Measurements from ENCODE around the gene CHST1. TPM values are rescaled to one million over a fixed set of nuclear protein-coding genes. Genes with fewer than 3 reads are reported as not detected.

Gene CHST1
- total RNA-seq, 2 experiments from 2014 or later, result not detected

DNA sequence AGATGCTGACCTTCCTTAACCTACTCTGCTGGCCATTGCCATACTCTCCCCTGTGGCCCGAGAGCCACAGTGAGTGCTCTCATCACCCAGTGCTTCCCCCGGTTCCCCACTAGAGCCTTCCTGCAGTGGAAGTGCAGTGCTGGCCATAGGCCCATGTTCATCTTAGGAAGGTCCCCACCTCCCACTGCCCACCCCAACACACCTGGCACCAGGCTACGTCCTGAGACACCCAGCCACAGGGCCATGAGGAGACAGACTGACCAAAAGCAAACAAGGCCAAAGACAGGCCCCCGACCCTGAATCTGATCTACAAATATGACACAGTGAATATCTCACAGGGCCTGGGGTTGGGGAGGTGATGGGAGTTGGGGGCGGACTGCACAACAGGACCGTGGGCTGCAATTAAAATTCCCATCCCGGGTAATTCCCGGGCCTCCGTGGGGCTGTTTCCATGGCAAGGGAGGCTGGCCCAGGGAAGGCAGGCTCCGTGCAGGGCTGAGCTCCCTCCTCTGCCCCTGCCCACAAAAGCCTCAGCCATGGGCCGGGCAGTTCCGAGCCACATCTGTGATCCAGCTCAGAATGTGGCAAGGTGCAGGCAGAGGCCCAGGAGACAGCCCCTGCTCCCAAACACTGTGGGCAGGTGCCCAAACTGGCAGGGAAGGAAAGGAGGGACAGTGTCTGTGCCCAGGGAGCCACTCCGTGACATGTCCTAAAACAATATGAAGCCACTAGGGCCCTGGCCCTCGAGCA, 5.1 kb upstream of the CHST1 start:
- Histone ChIP-seq H3K4me2 (ENCODE audit: low read length) (no peak overlapping the region), H3K9me3 (ENCODE audit: low read length) (no peaks in the 10 kb centered on the region), H3K4me1 (ENCODE audit: insufficient read depth, low read length, poor library complexity, severe bottlenecking) (no peaks in the 10 kb centered on the region), H3K27ac (ENCODE audit: low read depth, low read length, poor library complexity, severe bottlenecking) (no peak overlapping the region), H2AFZ (ENCODE audit: low read length) (no peak overlapping the region), H3K79me2 (ENCODE audit: insufficient read depth, low read depth, low read length) (no peaks in the 10 kb centered on the region), H3K4me3 (ENCODE audit: low read depth, low read length, poor library complexity, severe bottlenecking) (no peak overlapping the region), H3K36me3 (ENCODE audit: insufficient read depth, low read length) (no peaks in the 10 kb centered on the region), H3K9me2 (ENCODE audit: insufficient read depth, low read length) (no peaks in the 10 kb centered on the region), H4K20me1 (ENCODE audit: insufficient read depth, low read length) (no peaks in the 10 kb centered on the region)
- intact Hi-C loops (cut with micrococcal nuclease; ENCODE audit: unreplicated experiment), result no loop called here
- DNase-seq (ENCODE audit: low spot score), result no peak
- BruUV-seq (replicated peaks), result no TSS peak
- no peak for TF ChIP-seq EZH2phosphoT487 (IDR thresholded peaks at IDR 0.05; ENCODE audit: borderline replicate concordance, low read depth, low read length)
- TF ChIP-seq, protein P1, sequence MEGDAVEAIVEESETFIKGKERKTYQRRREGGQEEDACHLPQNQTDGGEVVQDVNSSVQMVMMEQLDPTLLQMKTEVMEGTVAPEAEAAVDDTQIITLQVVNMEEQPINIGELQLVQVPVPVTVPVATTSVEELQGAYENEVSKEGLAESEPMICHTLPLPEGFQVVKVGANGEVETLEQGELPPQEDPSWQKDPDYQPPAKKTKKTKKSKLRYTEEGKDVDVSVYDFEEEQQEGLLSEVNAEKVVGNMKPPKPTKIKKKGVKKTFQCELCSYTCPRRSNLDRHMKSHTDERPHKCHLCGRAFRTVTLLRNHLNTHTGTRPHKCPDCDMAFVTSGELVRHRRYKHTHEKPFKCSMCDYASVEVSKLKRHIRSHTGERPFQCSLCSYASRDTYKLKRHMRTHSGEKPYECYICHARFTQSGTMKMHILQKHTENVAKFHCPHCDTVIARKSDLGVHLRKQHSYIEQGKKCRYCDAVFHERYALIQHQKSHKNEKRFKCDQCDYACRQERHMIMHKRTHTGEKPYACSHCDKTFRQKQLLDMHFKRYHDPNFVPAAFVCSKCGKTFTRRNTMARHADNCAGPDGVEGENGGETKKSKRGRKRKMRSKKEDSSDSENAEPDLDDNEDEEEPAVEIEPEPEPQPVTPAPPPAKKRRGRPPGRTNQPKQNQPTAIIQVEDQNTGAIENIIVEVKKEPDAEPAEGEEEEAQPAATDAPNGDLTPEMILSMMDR (conservative IDR thresholded peaks at IDR 0.05; ENCODE audit: low read length), result no peak
- ChIA-PET CTCF (ENCODE audit: unreplicated experiment) (no interaction called here), POLR2A (no interaction called here)

DNA sequence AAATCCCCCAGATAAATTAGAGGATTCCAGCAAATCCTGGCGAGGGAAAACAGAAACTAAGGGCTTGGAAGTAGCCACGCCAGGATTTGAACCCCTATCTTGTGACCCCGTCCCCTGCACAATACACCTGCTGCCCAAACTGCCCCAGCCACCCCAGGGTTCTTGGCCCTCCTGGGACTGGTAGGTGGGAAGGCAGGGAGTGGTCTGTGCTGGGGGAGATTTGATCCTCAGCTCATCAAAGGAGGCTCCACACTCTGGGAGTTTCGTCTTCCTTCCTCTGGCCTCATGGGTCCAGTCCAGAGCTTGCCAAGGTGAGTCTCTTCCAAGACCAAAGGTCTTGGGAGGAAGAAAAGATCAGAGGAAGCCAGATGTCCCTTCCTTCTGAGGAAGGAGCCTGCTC, 4.5 kb upstream of the CHST1 start:
- Histone ChIP-seq H3K79me2 (ENCODE audit: insufficient read depth, low read depth, low read length) (no peaks in the 10 kb centered on the region), H3K27ac (ENCODE audit: low read depth, low read length, poor library complexity, severe bottlenecking) (no peak overlapping the region), H3K36me3 (ENCODE audit: insufficient read depth, low read length) (no peaks in the 10 kb centered on the region), H2AFZ (ENCODE audit: low read length) (no peak overlapping the region), H3K9me2 (ENCODE audit: insufficient read depth, low read length) (no peaks in the 10 kb centered on the region), H3K4me2 (ENCODE audit: low read length) (no peak overlapping the region), H3K4me1 (ENCODE audit: insufficient read depth, low read length, poor library complexity, severe bottlenecking) (no peaks in the 10 kb centered on the region), H3K4me3 (ENCODE audit: low read depth, low read length, poor library complexity, severe bottlenecking) (no peak overlapping the region), H4K20me1 (ENCODE audit: insufficient read depth, low read length) (no peaks in the 10 kb centered on the region), H3K9me3 (ENCODE audit: low read length) (no peaks in the 10 kb centered on the region)
- BruUV-seq (replicated peaks), result no TSS peak
- TF ChIP-seq, protein P1 (conservative IDR thresholded peaks at IDR 0.05; ENCODE audit: low read length), result no peak
- no peak for TF ChIP-seq EZH2phosphoT487 (IDR thresholded peaks at IDR 0.05; ENCODE audit: borderline replicate concordance, low read depth, low read length)
- CTCF ChIA-PET (ENCODE audit: unreplicated experiment), result interaction anchor here (0.6 kb wide), 1 partner anchor 1704 kb away, joined by 3 read pairs; no protein-coding TSS in a partner anchor
- intact Hi-C loops (cut with micrococcal nuclease; ENCODE audit: unreplicated experiment), result no loop called here
- no peak for DNase-seq (ENCODE audit: low spot score)
- POLR2A ChIA-PET, result interaction anchor here (0.9 kb wide), 1 partner anchor 9 kb away, joined by 3 read pairs; no protein-coding TSS in a partner anchor

DNA sequence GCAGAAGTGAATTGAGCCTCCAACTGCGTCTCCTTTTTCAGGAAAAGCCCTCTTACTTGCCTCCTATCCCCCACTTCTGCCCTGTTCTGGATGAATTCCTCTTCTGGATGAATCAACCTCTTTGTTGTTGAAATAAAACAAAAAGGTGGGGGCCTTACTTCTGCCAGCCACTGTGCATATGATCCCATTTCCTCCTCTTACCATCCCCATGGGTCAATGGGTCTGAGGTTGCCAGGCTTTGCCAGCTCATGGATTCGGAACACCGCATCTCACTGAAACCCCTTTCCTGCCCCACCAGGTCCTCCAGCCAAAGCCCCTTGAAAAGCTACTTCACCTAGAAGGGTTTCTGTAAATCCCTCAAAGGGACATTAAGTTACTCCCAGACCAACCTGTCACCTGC, 3.7 kb upstream of the CHST1 start:
- intact Hi-C loops (cut with micrococcal nuclease; ENCODE audit: unreplicated experiment), result no loop called here
- CTCF ChIA-PET (ENCODE audit: unreplicated experiment), result interaction anchor here (0.6 kb wide), 1 partner anchor 1705 kb away, joined by 3 read pairs; no protein-coding TSS in a partner anchor
- no peaks in the 10 kb centered on the region for H3K9me3 ChIP-seq (ENCODE audit: low read length)
- H3K27ac ChIP-seq (ENCODE audit: low read depth, low read length, poor library complexity, severe bottlenecking), result no peak overlapping the region
- no peak overlapping the region for H3K4me2 ChIP-seq (ENCODE audit: low read length)
- POLR2A ChIA-PET, result interaction anchor here (0.9 kb wide), 1 partner anchor 10 kb away, joined by 3 read pairs; no protein-coding TSS in a partner anchor
- DNase-seq (ENCODE audit: low spot score), result no peak
- no peaks in the 10 kb centered on the region for H3K36me3 ChIP-seq (ENCODE audit: insufficient read depth, low read length)
- H4K20me1 ChIP-seq (ENCODE audit: insufficient read depth, low read length), result no peaks in the 10 kb centered on the region
- H3K4me1 ChIP-seq (ENCODE audit: insufficient read depth, low read length, poor library complexity, severe bottlenecking), result no peaks in the 10 kb centered on the region
- no TSS peak for BruUV-seq (replicated peaks)
- H3K79me2 ChIP-seq (ENCODE audit: insufficient read depth, low read depth, low read length), result no peaks in the 10 kb centered on the region
- no peak overlapping the region for H2AFZ ChIP-seq (ENCODE audit: low read length)
- H3K4me3 ChIP-seq (ENCODE audit: low read depth, low read length, poor library complexity, severe bottlenecking), result no peak overlapping the region
- no peaks in the 10 kb centered on the region for H3K9me2 ChIP-seq (ENCODE audit: insufficient read depth, low read length)
- TF ChIP-seq, protein P1 (conservative IDR thresholded peaks at IDR 0.05; ENCODE audit: low read length), result no peak

Measured in OCI-LY7 (cell line).